ENCODE data around the gene C19orf25.

The C19orf25 gene

DNA sequence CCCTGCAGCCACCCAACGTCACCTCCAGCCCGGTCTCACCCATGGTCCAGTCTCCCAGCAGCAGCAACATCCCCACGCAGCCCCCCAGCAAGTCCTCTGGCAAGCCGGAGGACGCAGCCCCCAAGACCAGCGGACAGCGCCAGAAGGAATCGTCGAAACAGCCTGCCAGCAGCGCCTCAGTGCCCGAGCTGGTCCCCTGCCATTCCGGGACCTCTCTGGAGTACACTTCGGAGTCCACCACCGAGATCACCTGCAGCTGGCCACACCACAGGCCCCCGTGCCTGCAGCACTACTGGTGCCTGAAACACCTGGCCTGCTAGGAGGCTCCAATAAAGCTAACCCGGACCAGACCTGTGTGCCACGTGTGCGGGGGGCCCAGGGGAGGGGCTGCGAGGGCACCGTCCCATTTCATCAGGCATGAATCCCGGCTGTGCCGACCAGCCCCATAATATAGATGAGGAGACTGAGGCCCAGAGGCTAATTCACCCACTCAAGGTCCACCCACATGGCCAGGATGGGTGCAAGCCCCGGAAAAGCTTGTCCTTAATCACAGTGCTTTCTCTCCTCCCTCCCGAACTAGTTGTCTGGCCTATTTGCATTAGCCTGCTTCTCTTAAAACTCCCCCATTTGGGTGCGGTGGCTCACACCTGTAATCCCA lies 18.7 kb upstream of the C19orf25 start:
- H3K27me3 ChIP-seq (ENCODE audit: insufficient read depth, low read length, poor library complexity) = no peaks in the 10 kb centered on the region
- no peak overlapping the region for H2AFZ ChIP-seq (ENCODE audit: low read depth, low read length)
- TF ChIP-seq CTCF (IDR thresholded peaks at IDR 0.05; ENCODE audit: borderline replicate concordance, extremely low read depth, low read length, poor library complexity, severe bottlenecking) (no peak), EZH2 (IDR thresholded peaks at IDR 0.05; ENCODE audit: borderline replicate concordance, low read depth, low read length, severe bottlenecking) (no peak)
- H3K27ac ChIP-seq (ENCODE audit: low read length) = no peak overlapping the region
- no peaks in the 10 kb centered on the region for H3K4me1 ChIP-seq (ENCODE audit: insufficient read depth, low read length)
- no peak overlapping the region for H3K9ac ChIP-seq (ENCODE audit: low read depth, low read length)
- ATAC-seq (ENCODE audit: insufficient read depth, low read depth) (no peak), DNase-seq (no peak)
- H4K20me1 ChIP-seq (ENCODE audit: insufficient read depth, low read length) = no peaks in the 10 kb centered on the region
- H3K9me3 ChIP-seq (ENCODE audit: insufficient read depth, low read length, severe bottlenecking) = no peaks in the 10 kb centered on the region
- H3K4me2 ChIP-seq (ENCODE audit: insufficient read depth, low read length) = no peak overlapping the region
- H3K36me3 ChIP-seq (ENCODE audit: insufficient read depth, low read length) = no peaks in the 10 kb centered on the region
- H3K4me3 ChIP-seq (ENCODE audit: low read depth in 1 of 2, low read length in 2 of 2) = no peak overlapping the region
- H3K79me2 ChIP-seq (ENCODE audit: insufficient read depth, low read length) = no peaks in the 10 kb centered on the region

- Histone ChIP-seq H3K4me1 (ENCODE audit: insufficient read depth, low read length) (no peaks in the 10 kb centered on the region), H3K36me3 (ENCODE audit: insufficient read depth, low read length) (no peaks in the 10 kb centered on the region), H3K27ac (ENCODE audit: low read length) (no peak overlapping the region), H3K27me3 (ENCODE audit: insufficient read depth, low read length, poor library complexity) (no peaks in the 10 kb centered on the region), H3K4me3 (ENCODE audit: low read depth in 1 of 2, low read length in 2 of 2) (no peak overlapping the region), H3K79me2 (ENCODE audit: insufficient read depth, low read length) (no peaks in the 10 kb centered on the region), H2AFZ (ENCODE audit: low read depth, low read length) (no peak overlapping the region), H3K9ac (ENCODE audit: low read depth, low read length) (no peak overlapping the region), H3K4me2 (ENCODE audit: insufficient read depth, low read length) (no peak overlapping the region), H4K20me1 (ENCODE audit: insufficient read depth, low read length) (no peaks in the 10 kb centered on the region), H3K9me3 (ENCODE audit: insufficient read depth, low read length, severe bottlenecking) (no peaks in the 10 kb centered on the region)
- ATAC-seq (ENCODE audit: insufficient read depth, low read depth) = no peak
- no peak for TF ChIP-seq EZH2 (IDR thresholded peaks at IDR 0.05; ENCODE audit: borderline replicate concordance, low read depth, low read length, severe bottlenecking)
- no peak for TF ChIP-seq CTCF (IDR thresholded peaks at IDR 0.05; ENCODE audit: borderline replicate concordance, extremely low read depth, low read length, poor library complexity, severe bottlenecking)
- no peak for DNase-seq
These were observed 17.9 kb upstream of the C19orf25 start for GRCh38 chr19:1496714-1497577.

GRCh38 chr19:1495799-1496713 lies 17.0 kb upstream of the C19orf25 start:
- Histone ChIP-seq H4K20me1 (ENCODE audit: insufficient read depth, low read length) (no peaks in the 10 kb centered on the region), H3K27me3 (ENCODE audit: insufficient read depth, low read length, poor library complexity) (no peaks in the 10 kb centered on the region), H3K4me1 (ENCODE audit: insufficient read depth, low read length) (peaks cover 8% of the 10 kb centered on the region), H3K36me3 (ENCODE audit: insufficient read depth, low read length) (no peaks in the 10 kb centered on the region), H3K9ac (ENCODE audit: low read depth, low read length) (no peak overlapping the region), H3K27ac (ENCODE audit: low read length) (no peak overlapping the region), H3K9me3 (ENCODE audit: insufficient read depth, low read length, severe bottlenecking) (no peaks in the 10 kb centered on the region), H3K4me3 (ENCODE audit: low read depth in 1 of 2, low read length in 2 of 2) (no peak overlapping the region), H3K79me2 (ENCODE audit: insufficient read depth, low read length) (no peaks in the 10 kb centered on the region), H3K4me2 (ENCODE audit: insufficient read depth, low read length) (no peak overlapping the region), H2AFZ (ENCODE audit: low read depth, low read length) (no peak overlapping the region)
- no peak for DNase-seq
- no peak for TF ChIP-seq CTCF (IDR thresholded peaks at IDR 0.05; ENCODE audit: borderline replicate concordance, extremely low read depth, low read length, poor library complexity, severe bottlenecking)
- TF ChIP-seq EZH2 (IDR thresholded peaks at IDR 0.05; ENCODE audit: borderline replicate concordance, low read depth, low read length, severe bottlenecking) = no peak
- no peak for ATAC-seq (ENCODE audit: insufficient read depth, low read depth)
